CD4-positive, alpha-beta T cell treated with Interferon gamma for 1 hour (primary cell): ENCODE data around the gene RADIL.

Experiments used
- DNase-seq: peaks from one replicate; pipeline ENCODE4 v3.0.0-alpha.2; 2020

RADIL gene

GRCh38 chr7:4771737-4772136, 111.8 kb downstream of the RADIL start:
- no peak for DNase-seq

- DNase-seq, result no peak
These were observed 112.6 kb downstream of the RADIL start for GRCh38 chr7:4770886-4771285.

GRCh38 chr7:4769761-4770160, 113.8 kb downstream of the RADIL start:
- no peak for DNase-seq

GRCh38 chr7:4768597-4769569, 114.6 kb downstream of the RADIL start:
- no peak for DNase-seq

- DNase-seq, result no peak
These were observed 116.6 kb downstream of the RADIL start for GRCh38 chr7:4766666-4767519.

GRCh38 chr7:4765776-4766490, 117.6 kb downstream of the RADIL start:
- DNase-seq, result no peak

GRCh38 chr7:4764402-4765007, 119.0 kb downstream of the RADIL start:
- DNase-seq, result no peak

- no peak for DNase-seq
These were observed 119.7 kb downstream of the RADIL start for GRCh38 chr7:4763794-4764185.

- DNase-seq, result no peak
These were observed 120.3 kb downstream of the RADIL start for GRCh38 chr7:4763091-4763793.

- DNase-seq, result no peak
These were observed 121.1 kb downstream of the RADIL start for GRCh38 chr7:4762121-4763055.

- no peak for DNase-seq
These were observed 122.6 kb downstream of the RADIL start for GRCh38 chr7:4760952-4761351.

- DNase-seq, result no peak
These were observed 124.3 kb downstream of the RADIL start for GRCh38 chr7:4759211-4759610.

- DNase-seq, result no peak
These were observed 124.7 kb downstream of the RADIL start for GRCh38 chr7:4758791-4759190.

GRCh38 chr7:4758111-4758510, 125.4 kb downstream of the RADIL start:
- no peak for DNase-seq

GRCh38 chr7:4755045-4755444, 128.5 kb downstream of the RADIL start:
- no peak for DNase-seq

GRCh38 chr7:4754433-4755010, 129.0 kb downstream of the RADIL start:
- no peak for DNase-seq

- DNase-seq, result peak; percentile 73
These were observed 129.7 kb downstream of the RADIL start for GRCh38 chr7:4753598-4754432.

GRCh38 chr7:4751398-4751947, 132.0 kb downstream of the RADIL start:
- DNase-seq, result no peak

- no peak for DNase-seq
These were observed 133.7 kb downstream of the RADIL start for GRCh38 chr7:4749798-4750197.
